Fibroblast of lung (primary cell): ENCODE results near the gene CPO.

Experiments
- EZH2 ChIP-seq: IDR thresholded peaks from 2 replicates; pipeline ENCODE4 v1.5.1; 2012; ENCODE audit warnings: low read length, control low read depth, mild to moderate bottlenecking; ENCODE audit errors: missing control alignments
- TF ChIP-seq, protein P1 (sequence below), 2 donors: IDR thresholded peaks in 1 of 2; conservative IDR thresholded peaks in 1 of 2; 1 replicate in 1 of 2; 2 replicates in 1 of 2; pipeline ENCODE4 v1.5.1; 2011 to 2012; ENCODE audit warnings: low read length in 2 of 2, control low read depth in 1 of 2, inconsistent platforms in 1 of 2, low read depth in 1 of 2, mild to moderate bottlenecking in 1 of 2

DNA sequence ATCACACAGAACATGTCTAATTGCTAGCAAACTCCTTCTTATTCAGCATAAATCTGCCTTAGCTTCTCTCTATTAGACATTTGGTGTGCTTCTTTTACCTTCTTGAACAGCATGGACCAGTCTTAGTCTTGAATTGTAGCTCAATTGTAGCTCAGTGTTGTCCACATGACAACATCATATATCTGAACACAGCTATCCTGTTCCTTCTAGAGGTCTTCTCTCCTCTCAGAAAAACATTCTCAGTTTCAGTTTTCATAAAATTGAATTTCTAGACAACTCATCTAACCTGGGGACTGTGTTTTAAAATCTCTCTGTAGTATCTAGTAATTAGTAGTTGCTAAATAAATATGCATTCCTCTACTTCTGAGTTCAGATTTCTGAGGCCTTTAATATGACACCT lies 47.6 kb downstream of the CPO start:
- TF ChIP-seq, protein P1, sequence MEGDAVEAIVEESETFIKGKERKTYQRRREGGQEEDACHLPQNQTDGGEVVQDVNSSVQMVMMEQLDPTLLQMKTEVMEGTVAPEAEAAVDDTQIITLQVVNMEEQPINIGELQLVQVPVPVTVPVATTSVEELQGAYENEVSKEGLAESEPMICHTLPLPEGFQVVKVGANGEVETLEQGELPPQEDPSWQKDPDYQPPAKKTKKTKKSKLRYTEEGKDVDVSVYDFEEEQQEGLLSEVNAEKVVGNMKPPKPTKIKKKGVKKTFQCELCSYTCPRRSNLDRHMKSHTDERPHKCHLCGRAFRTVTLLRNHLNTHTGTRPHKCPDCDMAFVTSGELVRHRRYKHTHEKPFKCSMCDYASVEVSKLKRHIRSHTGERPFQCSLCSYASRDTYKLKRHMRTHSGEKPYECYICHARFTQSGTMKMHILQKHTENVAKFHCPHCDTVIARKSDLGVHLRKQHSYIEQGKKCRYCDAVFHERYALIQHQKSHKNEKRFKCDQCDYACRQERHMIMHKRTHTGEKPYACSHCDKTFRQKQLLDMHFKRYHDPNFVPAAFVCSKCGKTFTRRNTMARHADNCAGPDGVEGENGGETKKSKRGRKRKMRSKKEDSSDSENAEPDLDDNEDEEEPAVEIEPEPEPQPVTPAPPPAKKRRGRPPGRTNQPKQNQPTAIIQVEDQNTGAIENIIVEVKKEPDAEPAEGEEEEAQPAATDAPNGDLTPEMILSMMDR (conservative IDR thresholded peaks at IDR 0.05 in 1 of 2, IDR thresholded peaks at IDR 0.05 in 1 of 2; ENCODE audit: low read depth in 1 of 2, low read length in 2 of 2) = no peak
- no peak for TF ChIP-seq EZH2
